ENCODE data around the gene ARID5B. TPM values are rescaled to one million over a fixed set of nuclear protein-coding genes. Genes with fewer than 3 reads are reported as not detected.

The ARID5B gene
- polyA plus RNA-seq, 1 donor: 55.4 TPM

Other genes starting within 250 kb of the ARID5B start
- 2.8 TPM for gene CABCOCO1, start 238.8 kb upstream of the ARID5B start, polyA plus RNA-seq (ENCODE audit: insufficient read length)